HG02642 (cell line): ENCODE data around the gene MOB4.
"Not testable (repeated sequence)": the region's sequence is repeated elsewhere in the genome, so short reads cannot be mapped to it uniquely, and the experiment has no call there.

Experiments
- ATAC-seq: cut with Tn5 transposase; IDR thresholded peaks from one replicate; pipeline ENCODE4 v1.9.1; 2021; ENCODE audit warnings: mild to moderate bottlenecking; ENCODE audit not compliant: unreplicated experiment, poor library complexity

Gene MOB4

DNA sequence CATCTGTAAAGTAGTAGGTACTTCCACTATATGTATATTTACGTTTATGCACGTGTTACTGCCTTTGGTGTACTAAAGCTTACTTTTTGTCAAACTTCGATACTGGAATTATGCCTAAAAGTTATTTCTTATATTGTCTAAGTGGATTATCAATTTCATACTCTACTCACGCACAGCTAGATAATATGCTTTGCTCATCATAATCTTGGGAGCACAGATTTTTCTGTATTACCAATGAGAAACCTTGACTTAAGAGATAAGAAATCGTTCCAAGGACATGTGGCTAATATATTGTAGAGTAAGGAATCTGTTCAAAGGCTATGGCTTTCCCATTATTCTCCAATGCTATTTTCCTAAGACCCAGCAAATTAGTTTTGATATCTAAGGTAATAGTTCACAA, 9.2 kb upstream of the MOB4 start:
- no peak for ATAC-seq

DNA sequence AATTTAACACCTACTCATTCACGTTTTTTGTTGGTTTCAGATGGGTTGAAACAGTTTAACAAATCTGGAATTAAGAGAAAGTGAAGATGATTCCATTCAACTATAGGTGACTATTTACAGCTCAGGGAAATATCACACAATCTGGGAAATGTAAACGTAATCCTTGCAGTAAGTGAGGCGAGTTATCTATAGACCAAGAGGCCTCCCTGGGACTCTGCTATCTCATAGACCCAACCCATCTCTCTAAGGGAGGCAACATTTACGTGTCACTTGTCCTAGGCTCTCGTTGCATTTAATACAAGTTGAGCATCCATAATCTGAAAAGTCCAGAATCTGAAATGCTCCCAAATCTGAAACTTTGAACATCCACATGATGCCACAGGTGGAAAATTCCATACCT, 2.0 kb upstream of the MOB4 start:
- no peak for ATAC-seq

DNA sequence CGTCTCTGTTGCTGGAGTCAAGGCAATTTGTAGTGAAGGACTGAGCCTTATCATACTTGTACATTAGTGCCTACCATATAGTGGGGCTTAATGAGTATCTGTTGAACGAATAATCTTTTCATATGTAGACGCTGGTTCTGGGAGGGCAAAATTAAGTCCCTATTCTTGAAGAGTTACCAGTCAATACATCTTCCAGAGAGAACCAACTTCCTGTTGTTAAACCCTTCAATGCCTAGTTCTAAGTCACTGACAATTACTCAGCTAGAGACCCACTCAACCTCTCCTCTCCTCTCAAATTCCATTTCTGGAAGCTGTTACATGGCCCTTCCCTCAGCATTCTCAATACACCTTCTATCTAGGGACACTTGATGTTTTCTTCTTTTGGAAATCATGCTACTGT, 1.1 kb upstream of the MOB4 start:
- ATAC-seq: no peak

DNA sequence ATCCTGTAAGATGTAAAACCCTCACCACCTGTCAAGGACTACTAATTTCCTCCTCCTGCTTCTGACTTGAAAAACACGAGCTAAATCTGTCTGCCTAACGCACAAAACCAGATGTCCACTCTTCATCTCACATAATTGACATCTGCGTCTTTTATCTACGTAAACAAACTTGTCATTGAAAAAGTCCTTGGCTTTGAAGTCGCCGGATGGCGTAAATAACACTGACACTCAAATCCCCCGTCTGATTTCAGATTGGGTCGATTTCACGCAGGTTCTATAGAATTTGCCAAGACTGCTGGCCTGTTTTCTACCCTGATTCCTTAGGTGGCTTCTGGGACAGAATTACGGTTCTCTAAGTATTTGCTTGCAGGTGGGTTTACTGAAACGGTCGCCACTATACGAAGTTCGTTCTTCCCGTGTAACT, 539 bp upstream of the MOB4 start:
- peak; percentile 7 for ATAC-seq

DNA sequence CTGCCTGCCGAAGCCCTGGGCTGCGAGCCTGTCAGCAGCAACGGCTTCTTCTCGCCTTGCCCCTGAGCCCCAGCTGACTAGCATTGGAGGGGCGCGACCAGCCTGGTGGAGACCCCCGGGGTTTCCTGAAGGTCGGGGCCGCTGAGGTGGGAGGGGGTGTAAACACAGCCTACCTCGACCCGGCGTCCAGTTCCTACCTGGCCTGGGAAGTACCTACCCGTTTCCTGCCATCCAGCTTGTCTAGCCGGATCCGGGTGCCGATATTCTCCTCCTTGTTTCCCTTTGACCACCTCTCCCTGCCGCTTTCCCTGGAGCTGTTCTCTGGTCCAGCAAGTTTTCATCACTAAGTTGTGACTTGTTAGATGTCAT, 511 bp downstream of the MOB4 start:
- ATAC-seq: peak; percentile 23

DNA sequence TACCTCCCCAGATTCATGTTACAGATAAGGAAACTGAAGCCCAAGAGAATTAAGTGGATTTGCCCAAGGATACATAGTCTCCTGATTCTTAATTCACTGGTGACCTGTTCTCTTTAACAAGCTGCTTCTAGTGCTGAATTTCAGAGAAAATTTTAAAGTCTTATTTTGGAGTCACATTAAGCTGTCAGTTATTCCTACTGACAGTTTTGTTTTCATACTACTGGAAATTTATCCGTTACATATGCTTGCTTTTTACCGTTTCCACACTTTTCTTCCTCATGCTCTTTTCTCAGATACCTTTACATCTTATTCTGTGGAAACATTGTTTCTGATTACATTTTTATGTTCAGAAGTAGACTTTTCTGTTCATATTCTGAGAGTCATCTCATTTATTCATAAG, 1.3 kb downstream of the MOB4 start:
- no peak for ATAC-seq

DNA sequence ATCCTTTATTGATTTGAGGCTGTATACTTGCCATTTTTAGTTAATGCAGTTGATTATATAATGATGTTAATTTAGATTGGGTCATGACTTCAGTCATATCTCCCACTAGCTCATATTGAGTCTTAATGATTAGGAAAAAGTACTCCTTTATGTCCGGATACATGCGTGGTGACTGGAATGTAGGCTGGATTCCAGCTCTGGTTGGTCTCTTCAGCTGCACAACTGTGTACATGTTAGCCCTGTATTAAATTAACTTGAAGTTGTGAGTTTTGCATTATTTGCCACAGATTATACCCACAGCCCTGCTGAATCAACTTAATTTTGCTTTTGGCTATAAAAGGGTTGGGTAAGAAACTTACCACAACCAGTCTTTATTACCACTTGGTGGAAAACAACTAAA, 22.5 kb downstream of the MOB4 start:
- ATAC-seq: no peak

DNA sequence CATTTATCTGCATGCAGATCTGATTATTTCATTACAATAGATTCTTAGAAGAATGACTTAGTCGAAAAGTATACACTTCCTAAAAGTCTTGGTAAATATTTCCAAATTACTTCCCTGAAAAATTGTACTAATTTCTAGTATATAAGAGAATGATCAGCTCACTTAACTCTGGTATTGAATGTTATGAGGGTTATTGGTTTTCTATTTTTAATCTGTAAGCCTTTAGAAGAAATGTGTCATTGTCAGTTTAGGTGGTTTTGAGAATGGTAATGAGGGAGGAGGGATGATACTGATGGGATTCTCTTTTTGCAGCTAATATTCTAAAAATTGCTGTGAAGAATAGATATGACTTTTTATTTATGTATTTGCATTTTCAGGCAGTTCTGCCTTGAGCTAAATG, 23.9 kb downstream of the MOB4 start:
- ATAC-seq: no peak

DNA sequence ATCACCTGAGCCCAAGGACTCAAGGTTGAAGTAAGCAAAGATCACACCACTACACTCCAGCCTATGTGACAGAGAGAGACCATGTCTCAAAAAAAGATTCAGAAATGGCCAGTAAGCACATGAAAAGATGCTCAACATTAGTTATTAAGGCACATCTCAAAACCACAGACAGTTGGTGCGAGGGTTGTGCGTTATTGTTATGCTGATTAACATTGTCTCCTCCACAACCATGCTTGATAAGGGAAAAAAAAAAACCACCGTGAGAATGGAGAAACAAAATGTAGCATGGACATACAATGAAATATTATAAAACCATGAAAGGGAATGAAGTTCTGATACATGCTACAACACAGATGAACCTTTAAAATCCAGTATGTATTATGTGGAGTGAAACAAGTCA, 27.3 kb downstream of the MOB4 start:
- ATAC-seq: no peak

DNA sequence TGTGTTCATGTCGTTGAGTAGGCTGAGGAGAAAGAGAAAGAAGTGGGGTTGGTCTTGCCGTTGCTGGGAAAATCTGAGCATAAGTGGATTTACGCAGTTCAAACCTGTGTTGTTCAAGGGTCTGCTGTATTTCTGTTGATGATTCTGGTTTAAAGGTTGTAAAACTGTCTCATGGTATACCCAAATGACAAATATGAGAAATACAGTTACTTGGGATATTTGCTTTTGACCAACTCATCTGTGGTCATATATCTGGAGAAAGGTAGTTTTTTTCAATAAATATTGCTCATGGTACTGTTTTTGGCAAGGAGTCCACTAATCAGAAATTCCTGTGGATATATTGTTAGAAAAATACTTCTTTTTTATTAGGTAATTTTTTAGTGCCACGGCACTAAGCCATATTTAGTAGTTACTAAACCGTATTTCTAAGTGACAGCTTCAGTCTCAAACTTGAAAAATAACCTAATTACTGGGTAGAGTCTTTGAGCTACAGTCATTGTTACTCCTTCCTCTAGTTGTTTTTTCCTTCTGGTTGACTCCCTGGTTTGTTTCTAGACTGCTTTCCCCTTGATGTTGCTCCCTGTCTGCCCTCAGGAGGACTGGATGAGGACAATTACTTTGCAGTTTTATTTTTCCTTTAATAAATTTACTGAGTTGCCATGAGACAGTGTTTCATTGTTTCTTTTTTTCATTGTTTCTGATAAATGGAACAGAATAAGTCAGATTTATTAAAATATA, 31.5 kb downstream of the MOB4 start:
- ATAC-seq: no peak

DNA sequence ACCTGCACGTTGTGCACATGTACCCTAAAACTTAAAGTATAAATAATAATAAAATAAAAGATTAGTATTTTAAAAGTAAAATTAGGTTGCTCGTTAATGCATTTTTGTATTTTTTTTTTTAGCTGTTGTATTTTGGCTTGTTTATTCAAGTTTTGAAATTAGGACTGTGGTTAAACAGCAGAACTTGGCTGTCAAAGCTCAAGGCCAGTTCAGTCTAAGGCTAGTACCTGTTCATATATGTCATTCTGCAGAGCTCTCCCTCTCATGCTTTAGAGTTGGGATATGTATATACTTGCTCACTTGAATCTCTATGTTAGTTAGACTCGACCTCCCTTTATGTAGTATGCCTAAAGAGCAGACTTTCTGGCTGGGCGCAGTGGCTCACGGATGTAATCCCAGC, 32.7 kb downstream of the MOB4 start:
- no peak for ATAC-seq

DNA sequence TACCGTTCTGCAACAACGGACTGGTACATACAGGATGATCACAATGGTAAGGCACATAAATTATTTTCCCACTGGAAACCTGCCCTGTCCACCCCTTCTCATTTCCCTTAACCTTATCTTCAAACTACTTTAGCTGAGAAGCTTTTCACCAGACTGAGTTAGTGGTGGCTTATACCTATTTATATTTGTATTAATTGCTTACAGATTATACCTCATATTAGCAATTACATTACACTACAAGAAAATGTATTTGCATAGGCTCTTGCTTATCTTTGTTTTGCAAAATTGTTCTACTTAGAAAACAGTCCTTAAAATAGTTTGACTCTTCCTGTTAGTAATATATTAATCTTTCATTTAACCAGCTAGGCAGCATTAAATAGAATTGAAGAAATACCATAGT, 35.4 kb downstream of the MOB4 start:
- ATAC-seq: not testable (repeated sequence)

DNA sequence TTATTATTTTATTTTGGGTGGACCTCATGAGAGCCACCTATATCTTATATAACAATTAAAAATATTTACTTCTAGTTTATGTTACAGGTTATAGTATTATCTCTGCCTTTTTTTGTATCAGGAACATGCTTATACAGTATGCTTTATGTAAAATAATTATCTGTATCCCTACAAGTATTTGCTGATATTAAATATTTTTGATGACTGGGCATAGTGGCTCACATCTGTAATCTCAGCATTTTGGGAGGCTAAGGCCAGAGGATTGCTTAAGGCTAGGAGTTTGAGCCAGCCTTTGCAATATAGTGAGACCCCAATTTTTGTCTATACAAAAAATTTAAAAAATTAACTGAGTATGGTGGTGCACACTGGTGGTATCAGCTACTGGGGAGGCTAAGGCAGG, 39.6 kb downstream of the MOB4 start:
- ATAC-seq: no peak

DNA sequence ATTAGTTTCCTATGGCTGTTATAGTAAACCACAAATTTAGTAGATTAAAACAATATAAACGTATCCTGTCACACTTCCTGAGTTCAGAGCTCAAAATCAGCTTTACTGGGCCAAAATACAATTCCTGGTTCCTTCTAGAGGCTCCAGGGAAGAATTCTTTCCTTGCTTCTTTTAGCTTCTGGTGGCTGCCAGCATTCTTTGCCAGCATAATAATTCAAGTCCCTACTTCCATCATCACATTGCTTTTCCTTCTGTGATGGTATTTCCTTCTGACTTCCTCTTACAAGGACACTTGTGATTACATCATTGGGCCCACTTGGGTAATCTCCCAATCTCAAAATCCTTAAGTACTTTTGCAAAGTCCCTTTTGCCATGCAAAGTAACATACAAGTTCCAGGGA, 40.6 kb downstream of the MOB4 start:
- ATAC-seq: no peak

DNA sequence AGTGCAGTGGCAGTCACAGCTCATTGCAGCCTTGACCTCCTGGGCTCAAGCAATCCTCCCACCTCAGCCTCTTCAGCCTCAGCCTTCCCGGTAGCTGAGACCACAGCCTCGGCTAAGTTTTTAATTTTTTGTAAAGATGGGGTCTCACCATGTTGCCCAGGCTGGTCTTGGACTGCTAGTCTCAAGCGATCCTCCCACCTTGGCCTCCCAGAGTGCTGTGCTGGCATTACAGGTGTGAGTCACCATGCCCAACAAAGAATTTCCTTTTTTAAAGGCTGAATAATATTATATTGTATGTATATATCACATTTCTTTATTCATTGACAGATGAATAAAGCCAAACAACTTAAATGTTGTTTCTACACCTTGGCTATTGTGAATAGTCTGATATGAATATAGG, 42.5 kb downstream of the MOB4 start:
- ATAC-seq: no peak

DNA sequence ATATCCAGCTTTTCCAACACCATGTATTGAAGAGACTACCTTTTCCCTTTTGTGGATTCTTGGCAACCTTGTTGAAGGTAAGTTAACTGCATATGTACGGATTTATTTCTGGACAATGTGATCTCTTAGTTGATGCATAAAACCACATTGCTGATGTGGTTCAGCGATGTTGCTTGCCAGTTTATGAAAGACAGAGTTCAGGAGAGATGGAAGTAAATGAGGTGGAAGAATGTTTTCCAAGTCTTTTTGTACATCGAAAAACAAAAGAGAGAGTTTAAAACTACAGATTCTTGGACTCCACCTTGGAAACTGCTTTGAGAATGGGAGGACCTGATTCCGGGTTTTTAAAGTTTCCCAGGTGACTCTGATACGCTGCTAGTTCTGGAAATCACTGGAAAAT, 43.8 kb downstream of the MOB4 start:
- no peak for ATAC-seq

DNA sequence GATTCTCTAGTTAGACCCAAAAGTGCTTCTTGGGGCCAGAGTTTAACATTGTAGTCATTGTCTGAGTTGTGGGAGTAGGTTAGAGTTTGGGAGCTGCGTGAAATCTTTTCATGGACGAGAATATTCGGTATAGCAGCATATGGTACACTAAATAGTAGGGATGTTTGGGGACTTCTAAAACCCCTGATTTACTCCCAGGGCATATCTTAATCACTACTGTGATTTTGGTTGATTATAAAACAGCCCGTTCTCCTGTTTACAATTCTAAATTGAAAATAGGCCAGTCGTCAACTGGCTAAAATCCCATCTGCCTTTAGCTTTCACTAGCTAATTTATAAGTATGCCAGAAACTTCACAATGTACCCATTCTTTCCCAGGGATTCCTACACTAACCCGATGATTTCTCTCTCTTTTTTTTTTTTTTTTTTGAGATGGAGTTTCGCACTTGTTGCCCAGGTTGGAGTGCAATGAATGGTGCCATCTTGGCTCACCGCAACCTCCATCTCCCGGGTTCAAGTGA, 44.3 kb downstream of the MOB4 start:
- no peak for ATAC-seq

DNA sequence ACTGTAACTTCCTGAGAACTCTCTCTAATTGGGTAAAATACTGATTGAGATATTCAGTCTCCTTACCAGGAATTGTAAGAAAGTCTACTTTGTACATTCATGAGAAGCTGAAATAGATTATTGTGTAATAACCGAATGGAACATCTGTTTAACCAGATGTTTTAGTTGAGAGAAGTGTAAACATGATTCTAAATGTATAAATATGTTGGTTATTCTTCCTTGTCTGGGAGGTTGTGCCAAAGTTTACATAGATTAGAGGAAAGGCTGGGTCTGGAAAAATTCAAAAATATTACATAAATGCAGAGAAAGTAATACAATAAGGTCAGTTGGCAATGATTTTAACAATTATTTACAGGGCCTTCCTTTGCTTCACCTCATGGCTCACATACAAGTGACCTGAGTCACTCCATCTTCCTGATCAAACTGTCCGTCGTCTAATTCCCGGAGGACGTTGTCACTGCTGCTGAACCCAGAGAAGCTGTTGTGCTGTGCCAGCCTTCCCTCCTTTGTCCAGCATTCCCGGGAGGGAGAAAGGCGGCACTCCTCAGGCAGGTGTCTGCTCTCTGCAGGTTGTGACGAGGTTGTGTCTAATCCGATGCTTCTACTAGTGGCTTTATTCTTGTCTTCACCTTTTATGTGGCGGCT, 55.9 kb downstream of the MOB4 start:
- no peak for ATAC-seq

DNA sequence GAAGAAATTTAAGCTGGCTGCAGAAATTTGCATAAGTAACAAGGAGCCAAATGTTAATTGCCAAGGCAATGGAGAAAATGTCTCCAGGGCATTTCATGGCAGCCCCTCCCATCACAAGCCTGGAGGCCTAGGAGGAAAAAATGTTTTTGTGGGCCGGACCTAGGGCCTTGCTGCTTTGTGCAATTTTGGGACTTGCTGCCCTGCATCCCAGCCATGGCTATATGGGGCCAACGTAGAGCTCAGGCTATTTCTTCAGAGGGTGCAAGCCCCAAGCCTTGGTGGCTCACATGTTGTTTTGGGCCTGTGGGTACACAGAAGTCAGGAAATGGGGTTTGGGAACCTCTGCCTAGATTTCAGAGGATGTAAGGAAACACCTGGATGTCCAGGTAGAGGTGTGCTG, 57.7 kb downstream of the MOB4 start:
- no peak for ATAC-seq

DNA sequence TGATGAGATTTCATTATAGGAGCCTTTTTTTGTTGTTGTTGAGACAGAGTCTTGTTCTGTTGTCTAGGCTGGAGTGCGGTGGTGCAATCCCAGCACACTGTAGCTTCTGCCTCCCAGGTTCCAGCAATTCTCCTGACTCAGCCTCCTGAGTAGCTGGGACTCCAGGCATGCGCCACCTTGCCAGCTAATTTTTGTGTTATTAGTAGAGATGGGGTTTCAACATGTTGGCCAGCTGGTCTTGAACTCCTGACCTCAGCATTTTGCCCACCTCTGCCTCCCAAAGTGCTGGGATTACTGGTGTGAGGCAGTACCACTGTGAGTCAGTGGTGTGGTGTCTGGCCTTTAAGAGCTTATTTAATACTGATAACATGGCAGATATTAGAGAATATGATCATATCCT, 60.1 kb downstream of the MOB4 start:
- ATAC-seq: no peak

DNA sequence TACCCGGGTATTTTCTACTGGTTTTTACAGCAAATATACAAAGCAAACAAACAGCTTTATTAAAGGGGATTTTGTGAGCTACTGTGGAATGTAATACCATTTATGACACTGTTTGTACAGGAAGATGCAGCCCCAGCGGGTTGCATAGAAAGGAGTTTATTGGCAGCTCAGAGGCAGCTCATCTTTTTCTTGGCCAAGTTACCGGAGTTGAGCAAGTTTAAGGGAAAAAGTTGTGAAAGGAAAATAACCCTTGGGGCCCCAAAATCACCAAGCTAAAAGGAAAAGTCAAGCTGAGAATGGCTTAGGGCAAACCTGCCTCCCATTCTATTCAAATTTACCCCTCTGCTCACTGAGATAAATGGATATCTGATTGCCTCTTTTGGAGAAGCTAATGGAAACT, 60.8 kb downstream of the MOB4 start:
- ATAC-seq: no peak

DNA sequence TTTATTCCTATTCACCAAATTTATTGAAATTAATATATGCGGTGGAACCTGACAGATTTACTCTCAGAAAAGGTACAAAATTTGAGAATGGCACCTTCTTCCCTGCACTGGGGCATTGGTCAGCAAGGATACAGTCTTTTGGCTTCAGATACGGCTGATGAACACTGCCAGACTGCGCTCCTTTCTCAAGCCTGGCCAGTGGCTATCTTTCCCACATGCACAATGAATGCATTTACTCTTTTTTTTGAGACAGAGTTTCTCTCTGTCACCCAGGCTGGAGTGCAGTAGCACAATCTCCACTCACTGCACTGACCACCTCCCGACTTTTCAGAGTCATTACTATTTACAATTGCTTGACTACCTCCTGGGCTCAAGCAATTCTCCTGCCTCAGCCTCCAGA, 61.6 kb downstream of the MOB4 start:
- ATAC-seq: no peak
